ENCODE results near the gene EEF1G.

The EEF1G gene

GRCh38 chr11:62610403-62610802 is 36.7 kb upstream of the EEF1G start:
- Histone ChIP-seq H3K4me1 (ENCODE audit: insufficient read depth, low read length) (peaks cover 17% of the 10 kb centered on the region; the same call in 1 of the 2 replicates), H3K9me3 (ENCODE audit: control insufficient read depth, insufficient read depth, low read length) (no peaks in the 10 kb centered on the region), H3K9ac (ENCODE audit: low read depth, low read length) (no peak overlapping the region), H3K36me3 (ENCODE audit: insufficient read depth, low read length) (no peaks in the 10 kb centered on the region)

- Histone ChIP-seq H3K9ac (ENCODE audit: low read depth, low read length) (no peak overlapping the region), H3K9me3 (ENCODE audit: control insufficient read depth, insufficient read depth, low read length) (no peaks in the 10 kb centered on the region), H3K4me1 (ENCODE audit: insufficient read depth, low read length) (peaks cover 18% of the 10 kb centered on the region; the same call in 1 of the 2 replicates), H3K36me3 (ENCODE audit: insufficient read depth, low read length) (no peaks in the 10 kb centered on the region)
Measured at GRCh38 chr11:62608776-62609175, 35.1 kb upstream of the EEF1G start.

- Histone ChIP-seq H3K4me1 (ENCODE audit: insufficient read depth, low read length) (peaks cover 11% of the 10 kb centered on the region; the same call in 1 of the 2 replicates), H3K9ac (ENCODE audit: low read depth, low read length) (no peak overlapping the region), H3K36me3 (ENCODE audit: insufficient read depth, low read length) (no peaks in the 10 kb centered on the region), H3K9me3 (ENCODE audit: control insufficient read depth, insufficient read depth, low read length) (no peaks in the 10 kb centered on the region)
Measured at GRCh38 chr11:62607714-62608113, 34.0 kb upstream of the EEF1G start.

- H3K4me1 ChIP-seq (ENCODE audit: insufficient read depth, low read length) = peaks cover 11% of the 10 kb centered on the region; the same call in 1 of the 2 replicates
- H3K36me3 ChIP-seq (ENCODE audit: insufficient read depth, low read length) = no peaks in the 10 kb centered on the region
- no peaks in the 10 kb centered on the region for H3K9me3 ChIP-seq (ENCODE audit: control insufficient read depth, insufficient read depth, low read length)
- H3K9ac ChIP-seq (ENCODE audit: low read depth, low read length) = no peak overlapping the region
Measured at GRCh38 chr11:62605902-62606301, 32.2 kb upstream of the EEF1G start.

- Histone ChIP-seq H3K4me1 (ENCODE audit: insufficient read depth, low read length) (peaks cover 11% of the 10 kb centered on the region; the same call in 1 of the 2 replicates), H3K36me3 (ENCODE audit: insufficient read depth, low read length) (no peaks in the 10 kb centered on the region), H3K9me3 (ENCODE audit: control insufficient read depth, insufficient read depth, low read length) (no peaks in the 10 kb centered on the region), H3K9ac (ENCODE audit: low read depth, low read length) (no peak overlapping the region)
Measured at GRCh38 chr11:62605467-62605866, 31.8 kb upstream of the EEF1G start.

GRCh38 chr11:62604460-62605120 is 30.9 kb upstream of the EEF1G start:
- no peaks in the 10 kb centered on the region for H3K36me3 ChIP-seq (ENCODE audit: insufficient read depth, low read length)
- peaks cover 17% of the 10 kb centered on the region for H3K4me1 ChIP-seq (ENCODE audit: insufficient read depth, low read length)
- H3K9me3 ChIP-seq (ENCODE audit: control insufficient read depth, insufficient read depth, low read length) = no peaks in the 10 kb centered on the region
- no peak overlapping the region for H3K9ac ChIP-seq (ENCODE audit: low read depth, low read length)

- peaks cover 20% of the 10 kb centered on the region for H3K4me1 ChIP-seq (ENCODE audit: insufficient read depth, low read length)
- H3K36me3 ChIP-seq (ENCODE audit: insufficient read depth, low read length) = no peaks in the 10 kb centered on the region
- no peaks in the 10 kb centered on the region for H3K9me3 ChIP-seq (ENCODE audit: control insufficient read depth, insufficient read depth, low read length)
- no peak overlapping the region for H3K9ac ChIP-seq (ENCODE audit: low read depth, low read length)
Measured at GRCh38 chr11:62603776-62604299, 30.1 kb upstream of the EEF1G start.

GRCh38 chr11:62603072-62603408 is 29.3 kb upstream of the EEF1G start:
- H3K4me1 ChIP-seq (ENCODE audit: insufficient read depth, low read length) = peaks cover 23% of the 10 kb centered on the region
- peaks cover 8% of the 10 kb centered on the region; the same call in 1 of the 2 replicates for H3K36me3 ChIP-seq (ENCODE audit: insufficient read depth, low read length)
- H3K9ac ChIP-seq (ENCODE audit: low read depth, low read length) = peak overlapping the region; percentile 96
- H3K9me3 ChIP-seq (ENCODE audit: control insufficient read depth, insufficient read depth, low read length) = no peaks in the 10 kb centered on the region

GRCh38 chr11:62602141-62603071 is 28.7 kb upstream of the EEF1G start:
- H3K9ac ChIP-seq (ENCODE audit: low read depth, low read length) = peak overlapping the region; percentile 96
- H3K4me1 ChIP-seq (ENCODE audit: insufficient read depth, low read length) = peaks cover 20% of the 10 kb centered on the region
- H3K9me3 ChIP-seq (ENCODE audit: control insufficient read depth, insufficient read depth, low read length) = no peaks in the 10 kb centered on the region
- H3K36me3 ChIP-seq (ENCODE audit: insufficient read depth, low read length) = peaks cover 14% of the 10 kb centered on the region; the same call in 1 of the 2 replicates

GRCh38 chr11:62601372-62602140 is 27.9 kb upstream of the EEF1G start, which contains the start of gene MTA2:
MTA2 (minus strand) TSS chr11:62601865; CDS start chr11:62601450, 415 bp downstream.
- Histone ChIP-seq H3K9ac (ENCODE audit: low read depth, low read length) (peak within 1 kb of the TSS; percentile 96), H3K9me3 (ENCODE audit: control insufficient read depth, insufficient read depth, low read length) (no peaks in the 10 kb centered on the region), H3K4me1 (ENCODE audit: insufficient read depth, low read length) (peaks cover 18% of the 10 kb centered on the region), H3K36me3 (ENCODE audit: insufficient read depth, low read length) (peaks cover 16% of the 10 kb centered on the region; the same call in 1 of the 2 replicates)

- Histone ChIP-seq H3K4me1 (ENCODE audit: insufficient read depth, low read length) (peaks cover 18% of the 10 kb centered on the region), H3K9me3 (ENCODE audit: control insufficient read depth, insufficient read depth, low read length) (no peaks in the 10 kb centered on the region), H3K9ac (ENCODE audit: low read depth, low read length) (peak overlapping the region; percentile 96), H3K36me3 (ENCODE audit: insufficient read depth, low read length) (peaks cover 16% of the 10 kb centered on the region; the same call in 1 of the 2 replicates)
Measured at GRCh38 chr11:62601122-62601371, 27.4 kb upstream of the EEF1G start.

GRCh38 chr11:62600367-62601121 is 26.9 kb upstream of the EEF1G start:
- Histone ChIP-seq H3K9me3 (ENCODE audit: control insufficient read depth, insufficient read depth, low read length) (no peaks in the 10 kb centered on the region), H3K4me1 (ENCODE audit: insufficient read depth, low read length) (peaks cover 18% of the 10 kb centered on the region), H3K36me3 (ENCODE audit: insufficient read depth, low read length) (peaks cover 16% of the 10 kb centered on the region; the same call in 1 of the 2 replicates), H3K9ac (ENCODE audit: low read depth, low read length) (peak overlapping the region; percentile 96)

- Histone ChIP-seq H3K36me3 (ENCODE audit: insufficient read depth, low read length) (peaks cover 21% of the 10 kb centered on the region; the same call in 1 of the 2 replicates), H3K4me1 (ENCODE audit: insufficient read depth, low read length) (peaks cover 16% of the 10 kb centered on the region), H3K9ac (ENCODE audit: low read depth, low read length) (peak overlapping the region; percentile 96), H3K9me3 (ENCODE audit: control insufficient read depth, insufficient read depth, low read length) (no peaks in the 10 kb centered on the region)
Measured at GRCh38 chr11:62599901-62600300, 26.2 kb upstream of the EEF1G start.

All from ES-I3 (cell line).